CD4-positive, alpha-beta T cell treated with Interleukin-2 at 100 ng/mL for 4 hours (primary cell): ENCODE results near the gene KRT9.
A peak's percentile ranks its signal among the peaks of the same experiment; 100 is the strongest.
"Not testable (repeated sequence)": the region's sequence is repeated elsewhere in the genome, so short reads cannot be mapped to it uniquely, and the experiment has no call there.

Experiments used
- DNase-seq: peaks from one replicate; pipeline ENCODE4 v3.0.0-alpha.2; 2020; ENCODE audit warnings: low spot score

KRT9 gene

GRCh38 chr17:41600318-41600717, 28.5 kb upstream of the KRT9 start:
- DNase-seq: no peak

DNA sequence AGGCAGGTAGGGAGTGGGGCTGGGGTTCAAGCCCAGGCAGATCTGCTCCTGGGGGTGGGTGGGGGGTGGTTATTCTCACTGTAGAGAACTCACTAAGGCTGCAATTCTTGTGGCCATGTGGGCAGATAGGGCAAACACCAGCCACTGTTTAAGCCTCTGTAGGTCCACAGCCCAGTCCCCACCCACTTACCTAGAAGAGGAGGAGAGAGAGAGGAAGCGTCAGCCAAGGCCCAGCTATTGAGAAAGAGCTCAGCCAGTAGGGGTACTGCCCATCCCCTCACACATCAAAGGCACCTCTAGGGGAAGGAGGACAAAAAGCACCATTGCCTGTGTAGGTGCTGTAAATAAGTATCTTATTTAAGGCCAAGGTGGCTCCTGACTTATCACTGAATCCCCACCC, 27.8 kb upstream of the KRT9 start:
- DNase-seq: no peak

- no peak for DNase-seq
These were observed 23.7 kb upstream of the KRT9 start for GRCh38 chr17:41595585-41595984.

DNA sequence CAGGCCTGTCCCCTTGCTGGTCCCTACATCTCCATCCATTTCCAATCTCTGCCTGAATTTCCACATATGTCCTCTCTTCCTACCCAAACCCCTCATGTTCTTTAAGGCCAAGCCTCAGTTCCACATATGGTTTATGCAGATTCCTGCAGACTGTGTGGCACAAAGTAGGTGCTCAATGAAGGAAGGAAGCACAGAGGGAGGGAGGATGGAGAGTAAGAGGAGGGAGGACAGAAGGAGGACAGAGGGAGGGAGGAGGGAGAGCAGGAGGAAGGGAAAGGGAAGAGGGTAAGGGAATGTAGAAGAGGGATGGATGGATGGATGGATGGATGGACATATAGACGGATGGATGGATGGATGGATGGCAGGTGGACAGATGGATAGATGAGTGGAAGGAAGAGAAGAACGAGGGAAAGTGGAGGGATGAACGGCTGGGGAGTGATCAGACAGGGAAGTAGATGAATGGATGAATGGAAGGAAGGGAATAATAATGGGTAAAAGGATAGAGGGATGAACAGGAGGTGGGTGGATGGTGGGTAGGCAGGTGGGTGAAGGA, 22.6 kb upstream of the KRT9 start:
- no peak for DNase-seq

GRCh38 chr17:41593306-41593981, 21.6 kb upstream of the KRT9 start:
- DNase-seq: no peak

DNA sequence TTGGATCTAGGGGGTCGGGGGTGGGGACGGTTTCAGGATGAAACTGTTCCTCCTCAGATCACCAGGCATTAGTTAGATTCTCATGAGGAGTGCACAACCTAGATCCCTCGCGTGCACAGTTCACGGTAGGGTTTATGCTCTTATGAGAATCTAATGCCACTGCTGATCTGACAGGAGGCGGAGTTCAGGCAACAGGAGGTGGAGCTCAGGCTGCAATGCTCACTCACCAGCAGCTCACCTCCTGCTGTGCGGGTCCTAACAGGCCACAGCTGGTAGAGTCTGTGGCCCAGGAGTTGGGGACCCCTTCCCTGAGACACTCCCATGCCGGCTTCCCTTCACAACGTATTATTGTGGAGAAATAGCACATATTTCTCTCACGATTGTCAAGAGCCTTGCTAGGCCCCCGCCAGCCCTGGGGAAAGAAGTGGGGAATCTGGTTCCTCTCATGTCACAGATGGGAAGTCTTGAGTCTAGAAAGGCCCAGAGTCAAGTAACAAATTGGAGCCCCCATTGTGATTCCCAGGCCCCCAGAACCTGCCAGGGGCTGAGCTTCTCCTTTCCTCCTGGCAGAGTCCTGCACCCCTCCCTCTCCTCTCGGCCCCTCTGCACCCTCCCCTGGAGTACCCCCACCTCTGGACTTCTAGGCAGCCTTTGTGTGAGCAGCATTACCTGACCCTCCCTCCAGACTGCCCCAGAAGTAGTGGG, 20.9 kb upstream of the KRT9 start:
- DNase-seq: no peak

GRCh38 chr17:41589301-41589700, 17.4 kb upstream of the KRT9 start:
- DNase-seq: no peak

DNA sequence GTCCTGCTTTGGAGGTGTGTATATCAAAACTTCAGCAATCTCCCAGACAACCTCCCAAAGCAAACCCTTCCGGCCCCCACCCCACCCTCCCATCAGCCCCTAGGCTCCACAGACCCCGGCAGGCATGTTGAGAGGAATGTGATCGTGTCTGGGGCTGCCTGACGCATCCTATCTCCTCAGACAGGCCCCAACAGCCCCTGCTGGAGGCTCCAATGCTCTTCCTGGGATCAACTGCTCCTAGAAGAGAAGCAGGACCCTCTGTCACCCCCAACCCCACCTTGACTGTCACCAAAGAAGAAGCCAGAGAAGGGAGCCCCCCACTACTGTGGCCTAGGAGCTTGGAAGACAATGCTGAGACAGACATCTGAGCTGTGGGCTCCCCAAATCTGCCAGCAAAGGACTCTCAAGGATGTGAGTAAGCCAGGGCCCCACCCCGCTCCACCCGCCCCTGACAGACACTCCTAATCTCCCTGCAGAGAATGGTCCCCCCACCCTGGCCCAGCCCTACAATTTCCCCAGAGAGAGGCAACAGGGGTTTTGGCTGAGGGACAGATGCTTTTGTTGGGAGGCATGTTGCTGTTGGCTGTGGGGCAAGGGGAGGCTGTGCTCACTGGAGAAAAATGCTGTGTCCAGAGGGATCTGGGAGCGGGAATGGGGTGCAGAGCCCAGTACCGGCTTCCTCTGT, 16.4 kb upstream of the KRT9 start:
- no peak for DNase-seq

DNA sequence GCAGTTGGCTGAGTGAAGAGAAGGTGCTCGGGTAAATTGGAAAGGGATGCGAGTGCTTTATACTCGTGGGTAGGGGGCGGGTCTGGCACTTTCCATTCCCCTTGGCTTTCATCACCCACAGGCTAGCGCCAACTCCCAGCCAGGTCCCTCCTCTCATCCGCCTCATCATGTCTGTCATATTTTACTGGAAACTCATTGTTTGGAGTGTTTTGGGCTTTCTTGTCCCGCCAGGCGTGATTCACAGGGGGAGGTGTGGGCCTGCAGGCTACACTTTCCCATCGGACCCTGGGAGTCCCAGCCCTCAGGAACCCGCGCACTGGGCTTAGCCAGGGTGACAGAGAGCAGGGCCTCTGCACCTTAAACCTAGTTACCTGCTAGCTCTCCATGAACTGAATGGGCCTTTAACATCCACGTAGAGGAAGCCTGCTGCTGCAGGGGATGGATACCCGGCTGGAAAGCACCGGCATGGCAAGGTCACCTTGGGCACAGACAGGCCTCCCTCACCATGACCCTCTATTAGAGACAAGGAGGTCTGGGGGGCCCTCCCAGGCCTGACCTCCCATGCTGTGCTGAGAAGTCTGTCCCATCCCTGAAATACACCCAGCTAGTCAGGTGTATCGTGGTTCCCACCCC, 15.1 kb upstream of the KRT9 start, which contains the start of gene KRT14:
Gene KRT14, minus strand, starts transcription at position 33 of the 633 bp plus-strand sequence. CDS start 61 bp downstream, outside the sequence.
- no peak for DNase-seq

GRCh38 chr17:41585301-41586056, 13.6 kb upstream of the KRT9 start:
- no peak for DNase-seq

DNA sequence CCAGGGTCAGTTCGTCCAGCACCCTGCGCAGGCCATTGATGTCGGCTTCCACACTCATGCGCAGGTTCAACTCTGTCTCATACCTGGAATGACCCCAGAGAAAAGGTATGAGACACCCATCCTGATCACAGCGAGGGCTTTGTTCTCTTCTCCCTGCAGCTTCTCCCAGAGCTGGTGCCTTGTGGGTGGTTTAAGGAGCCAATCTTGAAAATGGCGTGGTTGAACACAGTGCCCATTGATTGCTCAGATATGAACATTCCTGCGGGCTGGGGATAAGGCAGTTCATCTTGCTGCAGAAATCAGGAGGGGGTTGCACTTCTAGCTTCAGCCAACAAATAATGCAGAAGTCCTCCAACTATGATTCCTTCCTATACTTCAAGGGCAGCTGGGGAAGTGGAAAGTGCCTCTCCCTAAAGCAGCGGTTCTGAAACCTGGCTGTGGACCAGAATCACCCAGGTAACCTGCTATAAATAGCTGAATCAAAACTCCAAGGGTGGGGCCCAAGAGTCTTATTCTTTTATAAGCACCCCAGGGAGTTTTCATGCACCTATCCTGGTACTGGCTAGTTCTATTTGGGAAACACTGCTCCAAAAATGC, 12.6 kb upstream of the KRT9 start:
- not testable (repeated sequence) for DNase-seq

- no peak for DNase-seq
These were observed 11.6 kb upstream of the KRT9 start for GRCh38 chr17:41583137-41584127.

GRCh38 chr17:41582061-41582968, 10.5 kb upstream of the KRT9 start:
- DNase-seq: not testable (repeated sequence)

DNA sequence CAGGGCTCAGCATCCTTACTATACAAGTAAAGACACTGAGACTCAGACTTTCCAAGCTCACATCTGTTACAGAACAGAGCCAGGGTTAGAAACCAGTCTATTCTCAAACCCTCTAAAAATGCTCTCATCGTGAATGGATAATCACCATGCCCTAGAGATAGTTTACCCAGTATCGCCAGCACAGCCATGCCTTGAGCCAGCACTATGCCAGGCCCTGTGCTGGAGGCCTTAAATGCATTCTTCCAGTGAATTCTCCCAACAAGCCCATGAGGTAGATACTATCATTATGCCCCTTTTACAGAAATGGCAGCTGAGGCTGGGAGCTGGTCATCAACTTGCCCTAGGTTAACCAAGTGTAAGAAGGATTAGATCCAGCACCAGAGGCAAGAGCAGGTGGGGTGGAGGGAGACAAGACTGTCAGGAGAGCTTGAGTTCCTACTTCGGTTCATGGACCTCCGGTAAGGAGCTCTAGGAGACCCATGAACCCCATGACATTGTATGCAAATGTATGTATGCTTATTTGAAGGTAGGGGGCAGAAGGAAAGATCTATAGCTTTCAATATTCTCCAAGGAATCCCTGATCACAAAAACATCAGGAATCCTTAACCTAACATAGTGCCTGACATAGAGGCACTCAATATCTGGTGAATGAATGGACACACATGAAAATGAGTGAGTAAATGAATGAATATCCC, 9.7 kb upstream of the KRT9 start:
- no peak for DNase-seq

DNA sequence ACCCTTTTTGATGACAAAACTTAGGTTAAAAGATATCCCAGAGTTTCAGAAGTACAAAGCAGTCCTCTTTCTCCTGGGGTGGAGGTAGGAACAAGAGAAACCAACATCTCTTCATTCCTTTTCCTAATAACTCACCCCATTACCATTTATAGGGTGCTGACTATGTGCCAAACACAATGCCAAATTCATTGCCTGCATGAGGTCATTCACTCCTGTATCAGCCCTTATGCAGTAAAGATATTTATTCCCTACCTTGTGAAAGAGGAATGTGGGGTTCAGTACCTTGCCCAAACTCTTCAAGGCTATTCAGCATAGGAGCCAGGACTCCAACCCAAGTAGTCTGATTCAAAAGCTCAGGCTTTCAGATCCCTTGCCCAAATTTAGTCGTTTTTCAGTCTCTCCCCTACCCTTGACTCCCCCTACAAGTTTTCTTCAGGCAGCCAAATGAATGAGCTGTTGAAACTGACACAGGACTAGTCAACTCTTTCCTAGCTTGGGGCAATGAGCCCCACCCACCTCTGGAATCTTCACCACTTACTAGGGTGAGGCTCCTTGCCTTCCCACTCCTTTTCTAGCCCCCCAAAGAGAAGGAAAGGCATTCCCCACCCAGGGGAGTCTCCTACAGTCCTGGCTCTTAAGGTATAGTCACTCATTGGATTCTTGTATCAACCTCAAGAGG, 9.0 kb upstream of the KRT9 start:
- DNase-seq: no peak

DNA sequence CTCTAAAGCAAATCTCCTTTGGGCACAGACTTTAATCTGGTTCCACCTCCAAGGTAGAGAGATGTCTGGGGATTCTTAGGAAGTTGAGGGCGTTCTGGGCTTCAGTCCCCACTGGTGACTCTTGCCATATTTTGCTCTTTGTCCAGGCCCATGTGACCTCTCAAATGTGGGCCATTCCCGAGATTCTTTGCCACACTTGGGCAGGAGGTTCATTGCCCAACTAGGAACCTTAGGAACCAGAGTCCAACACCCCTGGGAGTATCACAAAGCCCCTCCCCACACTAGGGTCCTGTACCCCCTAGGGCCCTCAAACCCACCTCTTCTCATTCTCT, 8.4 kb upstream of the KRT9 start:
- DNase-seq: no peak

- DNase-seq: peak; percentile 53
These were observed 7.8 kb upstream of the KRT9 start for GRCh38 chr17:41579484-41580243.
